Neutrophil (primary cell): Measurements from ENCODE around the gene OSTM1.

Experiments
- H3K27ac ChIP-seq: fragments of 200-600 bp; sonication (generic); 2 replicates; pipeline ENCODE4 v1.5.1; 2016; ENCODE audit warnings: mild to moderate bottlenecking, moderate library complexity
- H3K27me3 ChIP-seq: fragments of 200-600 bp; sonication (generic); 2 replicates; pipeline ENCODE4 v1.6.0; 2016; ENCODE audit warnings: mild to moderate bottlenecking
- H3K36me3 ChIP-seq: fragments of 200-600 bp; sonication (generic); 2 replicates; pipeline ENCODE4 v1.5.1; 2017
- H3K4me1 ChIP-seq, 2 experiments: fragments of 200-600 bp in 1 of 2; sonication (generic) in 1 of 2; 1 replicate in 1 of 2; 2 replicates in 1 of 2; pipeline versions ENCODE4 v1.5.1 to v1.6.1; 2013 to 2016; ENCODE audit warnings: low read depth in 1 of 2, low read length in 1 of 2, mild to moderate bottlenecking in 1 of 2, moderate library complexity in 1 of 2; ENCODE audit not compliant: control insufficient read depth in 1 of 2, insufficient read depth in 1 of 2
- H3K4me3 ChIP-seq, 2 experiments: fragments of 200-600 bp in 1 of 2; sonication (generic) in 1 of 2; 1 replicate in 1 of 2; 2 replicates in 1 of 2; pipeline ENCODE4 v1.5.1; 2013 to 2016; ENCODE audit warnings: low read depth in 1 of 2, low read length in 1 of 2, mild to moderate bottlenecking in 1 of 2, moderate library complexity in 1 of 2
- H3K9me3 ChIP-seq: fragments of 200-600 bp; sonication (generic); 2 replicates; pipeline ENCODE4 v1.5.1; 2016
- CTCF ChIP-seq: fragments of 200-600 bp; sonication (generic); IDR thresholded peaks from 2 replicates; pipeline ENCODE4 v1.5.1; 2016; ENCODE audit warnings: antibody characterized with exemption

The OSTM1 gene

GRCh38 chr6:108078191-108078590 lies 3.6 kb upstream of the OSTM1 start:
- Histone ChIP-seq H3K4me3 (no peak overlapping the region), H3K4me1 (peaks cover 15 to 19% of the 10 kb centered on the region in 2 experiments), H3K36me3 (no peaks in the 10 kb centered on the region), H3K27ac (no peak overlapping the region), H3K9me3 (no peaks in the 10 kb centered on the region), H3K27me3 (peaks cover 47% of the 10 kb centered on the region)
- TF ChIP-seq CTCF, result no peak

GRCh38 chr6:108074057-108074358 lies 533 bp downstream of the OSTM1 start:
- TF ChIP-seq CTCF, result no peak
- H3K9me3 ChIP-seq, result no peaks in the 10 kb centered on the region
- H3K36me3 ChIP-seq, result peaks cover 3% of the 10 kb centered on the region
- peak overlapping the region; percentile 79 to 98 for H3K4me3 ChIP-seq
- peaks cover 16% of the 10 kb centered on the region for H3K27me3 ChIP-seq
- H3K27ac ChIP-seq, result peak overlapping the region; percentile 89
- peaks cover 18 to 20% of the 10 kb centered on the region in 2 experiments for H3K4me1 ChIP-seq

- H3K27ac ChIP-seq, result no peak overlapping the region
- H3K9me3 ChIP-seq, result no peaks in the 10 kb centered on the region
- H3K36me3 ChIP-seq, result peaks cover 3% of the 10 kb centered on the region
- no peak overlapping the region for H3K4me3 ChIP-seq
- peaks cover 18 to 20% of the 10 kb centered on the region in 2 experiments for H3K4me1 ChIP-seq
- no peaks in the 10 kb centered on the region for H3K27me3 ChIP-seq
- TF ChIP-seq CTCF, result no peak
These were observed 2.7 kb downstream of the OSTM1 start for GRCh38 chr6:108071736-108072276.

GRCh38 chr6:108068618-108069017 lies 5.9 kb downstream of the OSTM1 start:
- H3K27me3 ChIP-seq, result no peaks in the 10 kb centered on the region
- H3K4me1 ChIP-seq, result peaks cover 6 to 9% of the 10 kb centered on the region in 2 experiments
- H3K27ac ChIP-seq, result no peak overlapping the region
- TF ChIP-seq CTCF, result no peak
- H3K4me3 ChIP-seq, result no peak overlapping the region
- peaks cover 16% of the 10 kb centered on the region for H3K36me3 ChIP-seq
- no peaks in the 10 kb centered on the region for H3K9me3 ChIP-seq

- Histone ChIP-seq H3K36me3 (peaks cover 20% of the 10 kb centered on the region), H3K27me3 (no peaks in the 10 kb centered on the region), H3K4me3 (no peak overlapping the region), H3K27ac (no peak overlapping the region), H3K4me1 (peaks cover 2 to 5% of the 10 kb centered on the region in 2 experiments), H3K9me3 (no peaks in the 10 kb centered on the region)
- TF ChIP-seq CTCF, result no peak
These were observed 6.4 kb downstream of the OSTM1 start for GRCh38 chr6:108068182-108068581.

GRCh38 chr6:108052706-108053105 lies 21.8 kb downstream of the OSTM1 start:
- TF ChIP-seq CTCF, result no peak
- peaks cover 65% of the 10 kb centered on the region for H3K36me3 ChIP-seq

More at GRCh38 chr6:108052706-108053105, 21.8 kb downstream of the OSTM1 start:
- no peaks in the 10 kb centered on the region for H3K27me3 ChIP-seq
- H3K27ac ChIP-seq, result no peak overlapping the region
- no peak overlapping the region for H3K4me3 ChIP-seq
- H3K9me3 ChIP-seq, result no peaks in the 10 kb centered on the region
- H3K4me1 ChIP-seq, result no peaks in the 10 kb centered on the region
